Measurements from ENCODE around the gene VRTN.
"Not testable (repeated sequence)": the region's sequence is repeated elsewhere in the genome, so short reads cannot be mapped to it uniquely, and the experiment has no call there.

Gene VRTN

DNA sequence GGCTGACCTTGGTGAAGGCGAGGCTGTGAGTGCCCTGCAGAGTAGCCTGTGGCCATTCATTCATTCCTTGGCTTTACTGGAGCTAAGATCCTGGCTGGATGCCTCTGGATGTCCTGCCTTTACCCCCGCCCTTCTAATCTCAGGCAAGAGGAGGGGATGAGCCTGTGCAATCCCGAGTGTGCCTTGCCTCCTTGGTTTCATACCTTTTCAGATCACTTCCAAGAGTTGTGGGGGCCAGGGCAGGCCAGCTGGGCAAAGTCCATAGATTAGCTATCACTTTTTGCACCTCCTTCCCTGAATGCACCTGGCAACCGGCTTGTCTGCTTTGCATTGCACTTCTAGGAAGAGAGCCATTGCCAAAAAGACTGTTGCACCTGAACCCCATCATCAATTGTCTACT, 1.5 kb downstream of the VRTN start:
- DNase-seq = no peak

DNA sequence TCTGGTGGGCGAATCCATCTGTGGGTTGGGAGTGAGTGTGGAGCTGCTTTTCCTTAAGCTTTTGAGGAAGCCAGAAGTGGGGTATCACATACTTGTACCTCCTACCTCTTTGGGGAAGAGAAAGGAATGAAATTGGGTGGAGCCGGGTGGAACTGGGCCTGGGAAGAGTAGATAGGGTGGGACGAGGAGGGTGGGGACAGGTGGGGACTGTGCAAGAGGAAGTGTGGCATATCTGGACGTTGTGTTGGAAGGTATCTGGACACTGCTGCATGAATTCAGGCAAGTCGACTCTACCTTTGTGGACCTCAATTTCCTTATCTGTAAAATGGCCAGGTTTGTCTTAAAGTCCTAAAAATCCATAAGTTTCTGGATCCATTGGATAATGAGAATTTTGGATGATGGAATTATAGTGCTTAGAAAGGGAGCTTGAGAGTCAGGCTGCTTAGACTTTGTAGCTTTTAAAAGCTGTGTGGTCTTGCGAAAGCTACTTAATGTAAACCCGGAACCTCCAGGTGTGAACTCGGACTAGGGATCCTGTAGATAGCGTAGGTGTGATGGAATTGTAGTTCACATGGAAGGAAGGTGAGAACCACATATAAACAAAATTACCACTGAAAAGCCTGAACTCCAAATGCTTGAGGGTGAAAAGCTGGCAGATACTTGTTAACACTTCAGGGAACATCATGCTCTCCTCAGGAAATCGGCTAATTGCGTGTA, 2.1 kb downstream of the VRTN start:
- no peak for DNase-seq

DNA sequence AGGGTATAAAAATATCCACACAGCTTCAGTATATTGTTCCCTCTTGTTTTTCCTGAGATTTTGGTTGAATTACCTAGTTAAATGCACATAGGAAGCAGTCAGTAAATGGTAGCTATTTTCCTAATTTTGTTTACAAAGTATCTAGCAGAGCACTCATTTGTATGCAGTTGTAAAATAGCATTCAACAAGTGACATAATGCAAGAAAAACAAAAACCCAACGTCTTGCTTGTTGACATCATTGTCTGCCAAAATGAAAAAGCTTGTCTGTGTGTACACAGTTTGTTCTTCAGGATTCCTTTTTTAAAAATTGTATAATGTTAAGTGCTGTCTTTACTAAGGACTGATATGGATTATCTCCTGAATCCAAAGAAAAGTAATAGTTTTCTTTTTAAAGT, 2.7 kb downstream of the VRTN start:
- no peak for DNase-seq

DNA sequence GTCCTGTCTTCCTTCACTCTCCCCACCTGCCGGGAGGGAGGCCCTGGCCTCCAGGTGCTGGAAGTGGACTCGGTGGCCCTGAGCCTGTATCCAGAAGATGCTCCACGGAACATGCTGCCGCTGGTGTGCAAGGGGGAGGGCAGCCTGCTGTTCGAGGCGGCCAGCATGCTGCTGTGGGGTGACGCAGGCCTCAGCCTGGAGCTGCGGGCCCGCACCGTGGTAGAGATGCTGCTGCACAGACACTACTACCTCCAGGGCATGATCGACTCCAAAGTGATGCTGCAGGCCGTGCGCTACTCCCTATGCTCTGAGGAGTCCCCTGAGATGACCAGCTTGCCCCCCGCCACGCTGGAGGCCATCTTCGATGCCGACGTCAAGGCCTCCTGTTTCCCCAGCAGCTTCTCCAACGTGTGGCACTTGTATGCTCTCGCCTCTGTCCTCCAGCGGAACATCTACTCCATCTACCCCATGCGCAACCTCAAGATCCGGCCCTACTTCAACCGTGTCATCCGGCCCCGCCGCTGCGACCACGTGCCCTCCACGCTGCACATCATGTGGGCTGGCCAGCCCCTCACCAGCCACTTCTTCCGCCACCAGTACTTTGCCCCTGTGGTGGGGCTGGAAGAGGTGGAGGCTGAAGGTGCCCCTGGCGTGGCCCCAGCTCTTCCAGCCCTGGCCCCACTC, 8.8 kb downstream of the VRTN start:
- DNase-seq = no peak

DNA sequence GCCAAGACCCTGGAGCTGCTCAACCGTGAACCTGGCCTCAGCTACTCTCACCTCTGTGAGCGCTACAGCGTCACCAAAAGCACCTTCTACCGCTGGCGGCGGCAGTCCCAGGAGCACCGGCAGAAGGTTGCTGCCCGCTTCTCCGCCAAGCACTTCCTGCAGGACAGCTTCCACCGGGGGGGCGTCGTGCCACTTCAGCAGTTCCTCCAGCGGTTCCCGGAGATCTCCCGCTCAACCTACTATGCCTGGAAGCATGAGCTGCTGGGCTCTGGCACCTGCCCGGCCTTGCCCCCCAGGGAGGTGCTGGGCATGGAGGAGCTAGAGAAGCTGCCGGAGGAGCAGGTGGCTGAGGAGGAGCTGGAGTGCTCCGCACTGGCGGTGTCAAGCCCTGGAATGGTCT, 9.3 kb downstream of the VRTN start:
- no peak for DNase-seq

DNA sequence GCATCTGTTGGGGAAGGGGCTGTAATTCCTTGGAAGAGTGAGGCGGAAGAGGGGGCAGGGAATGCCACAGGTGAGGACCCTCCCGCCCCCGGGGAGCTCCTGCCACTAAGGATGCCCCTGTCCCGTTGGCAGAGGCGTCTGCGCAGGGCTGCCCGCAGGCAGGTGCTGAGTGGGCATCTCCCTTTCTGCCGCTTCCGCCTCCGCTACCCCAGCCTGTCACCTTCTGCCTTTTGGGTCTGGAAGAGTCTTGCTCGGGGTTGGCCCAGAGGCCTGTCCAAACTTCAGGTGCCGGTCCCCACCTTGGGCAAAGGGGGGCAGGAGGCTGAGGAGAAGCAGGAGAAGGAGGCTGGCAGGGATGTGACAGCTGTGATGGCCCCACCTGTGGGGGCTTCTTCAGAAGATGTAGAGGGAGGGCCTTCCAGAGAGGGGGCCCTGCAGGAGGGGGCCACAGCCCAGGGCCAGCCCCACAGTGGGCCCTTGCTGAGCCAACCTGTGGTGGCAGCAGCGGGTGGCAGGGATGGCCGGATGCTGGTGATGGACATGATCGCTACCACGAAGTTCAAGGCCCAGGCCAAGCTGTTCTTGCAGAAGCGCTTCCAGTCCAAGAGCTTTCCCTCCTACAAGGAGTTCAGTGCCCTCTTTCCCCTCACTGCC, 10.0 kb downstream of the VRTN start:
- no peak for DNase-seq

DNA sequence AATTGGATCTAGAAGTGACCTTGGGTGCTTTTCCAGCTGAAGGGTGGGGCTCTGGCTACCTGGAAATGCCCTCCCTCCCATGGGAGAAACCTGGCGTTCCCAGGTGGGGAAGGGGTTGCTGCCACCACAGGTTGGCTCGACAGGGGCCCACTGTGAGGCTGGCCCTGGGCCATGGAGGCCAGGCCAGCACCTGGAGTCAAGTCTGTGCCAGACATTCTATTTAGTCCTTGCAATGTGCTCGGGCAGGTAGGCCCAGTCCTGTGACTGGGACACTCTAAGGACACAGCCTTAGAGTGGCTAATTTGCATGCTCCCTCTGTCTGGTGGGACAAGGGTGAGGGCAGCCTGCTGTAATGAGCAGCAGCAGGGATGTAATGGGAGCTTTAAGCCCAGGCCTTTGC, 11.9 kb downstream of the VRTN start:
- no peak for DNase-seq

DNA sequence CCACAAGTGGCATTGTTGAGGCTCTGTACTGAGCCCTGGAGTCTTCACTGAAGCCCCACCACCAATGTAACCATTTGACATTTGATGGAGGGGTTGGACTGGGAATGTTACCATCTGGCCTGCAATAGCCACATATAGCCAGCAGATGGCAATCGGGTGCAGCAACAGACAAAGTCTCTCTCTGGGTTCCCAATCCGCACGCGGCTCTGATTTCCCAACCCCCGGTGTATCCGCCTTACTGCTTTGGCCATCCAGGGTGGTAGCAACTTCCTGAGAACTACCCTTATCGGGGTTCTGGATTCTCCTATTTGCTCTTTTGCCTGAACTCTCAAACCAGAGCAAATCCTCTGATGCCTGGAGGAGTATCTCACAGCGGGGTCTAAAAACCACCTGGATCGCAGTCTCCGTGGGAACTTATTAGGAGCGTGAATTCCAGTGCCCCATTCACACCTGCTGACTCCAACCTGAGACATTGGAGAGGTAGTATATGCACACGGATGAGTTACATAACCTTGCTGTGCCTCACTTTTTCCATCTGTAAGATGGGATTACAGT, 14.2 kb downstream of the VRTN start:
- peak; percentile 65 to 70 for DNase-seq

DNA sequence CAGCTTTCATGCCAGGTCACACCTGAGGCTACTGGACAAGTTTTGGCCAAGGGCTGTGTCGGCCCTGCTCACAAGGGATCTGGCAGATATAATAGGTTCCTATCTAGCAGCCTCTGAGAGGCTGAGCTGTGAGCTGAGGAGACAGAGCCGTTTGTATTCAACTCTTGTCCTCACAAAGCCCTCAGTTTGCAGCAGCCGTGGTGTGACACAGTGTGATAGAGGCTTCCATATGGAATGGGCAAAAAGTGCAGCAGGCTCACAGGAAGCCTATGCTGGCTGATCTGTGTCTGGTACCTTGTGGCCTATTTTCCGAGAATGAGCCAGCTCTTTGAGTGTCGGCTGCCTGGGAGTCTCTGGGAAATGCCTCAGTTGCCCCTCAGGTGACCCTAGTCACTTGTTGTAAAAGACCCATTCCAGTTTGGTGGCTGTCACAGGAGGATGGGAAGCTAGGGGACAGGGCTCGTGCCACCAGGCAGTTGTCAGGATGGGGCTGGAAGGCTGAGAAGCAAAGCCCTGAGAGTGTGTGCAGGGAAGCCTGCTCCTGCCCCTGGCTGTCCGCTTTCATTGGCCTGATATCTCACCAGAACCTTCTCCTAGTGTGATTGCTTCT, 16.1 kb downstream of the VRTN start:
- no peak for DNase-seq

DNA sequence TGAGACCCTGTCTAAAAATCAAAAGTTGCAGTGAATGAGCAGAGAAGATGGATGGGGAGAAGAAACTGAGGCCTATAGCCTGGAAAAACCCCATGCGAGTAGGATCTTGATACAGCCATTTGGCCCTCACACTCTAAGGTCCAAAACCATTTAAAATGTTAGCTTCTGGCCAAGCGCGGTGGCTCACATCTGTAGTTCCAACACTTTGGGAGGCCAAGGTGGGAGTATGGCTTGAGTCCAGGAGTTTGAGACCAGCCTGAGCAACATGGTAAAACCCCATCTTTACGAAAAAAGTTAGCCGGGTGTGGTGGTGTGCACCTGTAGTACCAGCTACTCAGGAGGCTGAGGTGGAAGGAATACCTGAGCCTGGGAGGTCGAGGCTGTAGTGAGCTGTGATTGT, 19.8 kb downstream of the VRTN start:
- DNase-seq = no peak

DNA sequence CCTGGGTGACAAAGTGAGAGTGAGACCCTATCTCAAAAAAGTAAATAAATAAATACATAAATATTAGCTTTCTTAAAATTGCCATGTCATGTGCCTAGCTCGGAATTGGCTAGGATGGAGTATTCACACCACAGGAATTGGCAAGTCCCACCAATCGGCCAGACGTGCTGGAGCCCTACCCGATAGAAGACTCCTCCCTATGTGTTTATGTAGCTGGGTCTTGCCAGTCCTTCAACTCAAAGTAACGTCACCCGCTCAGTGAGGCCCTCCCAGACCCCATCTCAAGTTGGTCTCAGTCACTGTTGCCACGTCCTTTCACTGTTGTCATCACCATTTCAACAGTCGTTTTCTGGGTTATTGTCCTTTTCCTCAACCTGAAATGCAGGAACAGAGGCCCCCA, 20.2 kb downstream of the VRTN start:
- DNase-seq = no peak

DNA sequence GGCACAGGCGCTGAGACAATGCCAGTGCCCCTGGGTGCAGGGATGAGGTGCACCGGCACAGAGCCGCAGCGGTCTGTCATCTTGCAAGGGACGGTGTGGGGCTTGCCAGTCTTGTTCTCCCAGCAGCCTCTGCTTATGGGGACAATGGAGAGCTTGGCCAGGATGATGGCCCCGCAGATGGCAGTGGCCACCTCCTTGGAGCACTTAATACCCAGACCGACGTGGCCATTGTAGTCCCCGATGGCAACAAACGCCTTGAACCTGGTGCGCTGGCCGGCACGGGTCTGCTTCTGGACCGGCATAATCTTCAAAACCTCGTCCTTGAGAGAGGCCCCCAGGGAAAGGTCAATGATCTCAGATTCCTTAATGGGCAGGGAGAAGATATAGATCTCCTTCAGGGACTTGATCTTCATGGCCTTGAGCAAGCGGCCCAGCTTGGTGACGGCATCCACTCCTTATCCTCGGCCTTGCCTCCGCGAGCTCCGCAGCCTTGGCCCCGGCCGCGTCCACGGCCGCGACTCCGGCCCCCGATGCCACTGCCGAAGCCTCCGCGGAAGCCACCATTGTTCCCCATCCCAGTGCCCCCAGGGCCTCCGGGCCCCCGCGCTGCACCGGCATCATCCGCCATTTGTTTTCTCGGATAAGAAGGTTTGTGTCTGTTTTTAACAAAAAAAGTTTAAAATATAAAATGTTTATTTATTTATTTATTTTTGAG, 29.9 kb downstream of the VRTN start:
- DNase-seq = no peak

DNA sequence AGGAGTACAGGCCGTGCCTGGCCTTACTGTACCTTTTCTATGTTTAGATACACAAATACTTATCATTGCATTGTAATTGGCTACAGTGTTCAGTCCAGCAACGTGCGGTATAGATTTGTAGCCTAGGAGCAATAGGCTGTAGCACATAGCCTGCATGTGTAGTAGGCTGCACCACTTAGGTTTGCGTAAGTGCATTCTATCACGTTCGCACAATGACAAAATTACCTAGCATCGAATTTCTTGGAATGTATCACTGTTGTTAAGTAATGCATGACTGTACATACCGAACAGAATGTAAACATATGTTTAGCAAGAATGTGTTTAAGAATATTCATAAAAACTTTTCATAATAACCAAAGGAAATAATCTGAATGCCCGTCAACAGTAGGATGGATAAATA, 31.9 kb downstream of the VRTN start:
- no peak for DNase-seq

DNA sequence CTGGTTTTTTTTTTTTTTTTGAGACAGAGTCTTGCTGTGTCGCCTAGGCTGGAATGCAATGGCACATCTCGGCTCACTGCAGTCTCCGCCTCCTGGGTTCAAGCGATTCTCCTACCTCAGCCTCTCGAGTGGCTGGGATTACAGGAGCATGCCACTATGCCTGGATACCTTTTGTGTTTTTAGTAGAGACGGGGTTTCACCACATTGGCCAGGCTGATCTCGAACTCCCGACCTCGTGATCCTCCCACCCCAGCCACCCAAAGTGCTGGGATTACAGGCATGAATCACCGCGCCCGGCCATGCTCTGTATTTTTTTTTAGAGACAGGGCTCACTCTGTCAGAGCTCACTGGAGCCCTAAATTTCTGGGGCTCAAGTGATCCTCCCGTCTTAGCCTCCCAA, 32.6 kb downstream of the VRTN start:
- DNase-seq = no peak

DNA sequence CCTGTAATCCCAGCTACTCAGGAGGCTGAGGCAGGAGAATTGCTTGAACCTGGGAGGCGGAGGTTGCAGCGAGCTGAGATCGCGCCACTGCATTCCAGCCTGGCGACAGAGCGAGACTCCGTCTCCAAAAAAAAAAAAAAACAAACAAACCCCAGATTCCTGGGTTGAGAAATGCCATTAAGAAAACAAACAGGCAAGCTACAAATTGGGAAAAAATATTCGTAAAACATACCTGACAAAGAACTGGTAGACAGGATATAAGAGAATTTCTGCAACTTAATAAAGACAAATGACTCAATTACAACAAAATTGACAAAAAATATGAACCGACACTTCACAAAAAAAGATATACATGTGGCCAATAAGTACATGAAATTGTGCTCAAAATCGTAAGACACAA, 33.3 kb downstream of the VRTN start:
- not testable (repeated sequence) for DNase-seq

DNA sequence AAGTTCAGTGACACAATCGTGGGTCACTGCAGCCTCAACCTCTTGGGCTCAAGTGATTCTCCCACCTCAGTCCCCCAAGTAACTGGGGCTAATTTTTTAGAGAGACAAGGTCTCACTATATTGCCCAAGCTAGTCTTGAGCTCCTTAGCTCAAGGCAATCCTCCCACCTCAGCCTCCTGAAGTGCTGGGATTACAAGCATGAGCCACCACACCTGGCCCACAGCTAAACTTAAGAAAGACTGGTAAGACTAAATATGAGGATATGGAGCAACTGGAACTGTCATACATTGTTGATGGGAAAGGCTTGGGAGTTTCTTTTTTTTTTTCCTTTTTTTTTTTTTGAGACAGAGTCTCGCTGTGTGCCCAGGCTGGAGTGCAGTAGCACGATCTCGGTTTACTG, 34.0 kb downstream of the VRTN start:
- no peak for DNase-seq

DNA sequence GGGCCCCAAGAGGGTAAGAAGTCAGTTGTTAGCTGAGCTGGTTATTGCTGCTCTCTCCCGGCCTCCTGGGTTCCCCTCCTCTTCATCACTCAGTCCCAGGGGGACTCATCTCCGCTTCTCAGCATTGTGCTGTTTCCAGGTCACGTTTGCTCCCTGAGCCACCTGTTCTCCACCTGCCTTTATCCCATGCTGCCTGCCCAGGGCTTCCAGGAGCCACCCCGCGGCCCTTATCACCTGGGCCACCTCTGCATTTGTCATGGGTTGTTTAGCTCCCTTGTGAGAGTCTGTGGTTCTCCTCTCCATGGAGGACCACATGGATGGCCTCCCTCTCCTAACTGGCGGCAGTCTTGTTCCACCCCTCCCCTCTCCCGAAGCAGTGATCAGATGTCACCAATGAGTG, 41.7 kb downstream of the VRTN start:
- no peak for DNase-seq

DNA sequence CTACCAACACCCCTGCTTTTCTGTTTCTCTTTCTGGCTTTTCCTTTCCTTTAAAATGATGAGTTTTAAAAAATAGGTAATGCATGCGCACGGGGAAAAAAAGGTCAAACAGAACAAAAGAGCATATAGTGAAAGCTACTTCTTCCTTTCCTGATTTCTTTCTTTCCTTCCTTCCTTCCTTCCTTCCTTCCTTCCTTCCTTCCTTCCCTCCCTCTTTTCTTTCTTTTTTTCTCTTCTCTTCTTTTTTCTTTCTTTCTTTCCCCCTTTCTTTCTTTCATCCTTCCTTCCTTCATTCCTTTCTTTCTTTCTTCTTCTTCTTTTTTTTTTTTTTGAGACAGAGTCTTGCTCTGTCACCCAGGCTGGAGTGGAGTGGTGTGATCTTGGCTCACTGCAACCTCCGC, 42.2 kb downstream of the VRTN start:
- not testable (repeated sequence) for DNase-seq

DNA sequence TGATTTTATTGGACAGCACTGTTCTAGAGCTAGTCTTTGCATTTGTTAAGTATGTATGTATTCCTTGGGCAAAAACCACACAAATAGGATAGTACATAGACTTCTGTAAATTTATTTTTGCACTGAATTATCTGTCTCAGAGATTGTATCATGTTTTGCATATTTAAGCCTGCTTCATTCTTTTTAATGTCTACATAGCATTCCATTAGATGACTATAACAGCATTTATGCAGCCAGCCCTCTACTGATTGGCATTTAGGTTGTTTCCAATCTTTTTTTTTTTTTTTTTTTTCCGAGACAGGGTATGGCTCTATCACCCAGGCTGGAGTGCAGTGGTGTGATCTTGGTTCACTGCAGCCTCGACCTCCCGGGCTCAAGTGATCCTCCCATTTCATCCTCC, 43.2 kb downstream of the VRTN start:
- no peak for DNase-seq

DNA sequence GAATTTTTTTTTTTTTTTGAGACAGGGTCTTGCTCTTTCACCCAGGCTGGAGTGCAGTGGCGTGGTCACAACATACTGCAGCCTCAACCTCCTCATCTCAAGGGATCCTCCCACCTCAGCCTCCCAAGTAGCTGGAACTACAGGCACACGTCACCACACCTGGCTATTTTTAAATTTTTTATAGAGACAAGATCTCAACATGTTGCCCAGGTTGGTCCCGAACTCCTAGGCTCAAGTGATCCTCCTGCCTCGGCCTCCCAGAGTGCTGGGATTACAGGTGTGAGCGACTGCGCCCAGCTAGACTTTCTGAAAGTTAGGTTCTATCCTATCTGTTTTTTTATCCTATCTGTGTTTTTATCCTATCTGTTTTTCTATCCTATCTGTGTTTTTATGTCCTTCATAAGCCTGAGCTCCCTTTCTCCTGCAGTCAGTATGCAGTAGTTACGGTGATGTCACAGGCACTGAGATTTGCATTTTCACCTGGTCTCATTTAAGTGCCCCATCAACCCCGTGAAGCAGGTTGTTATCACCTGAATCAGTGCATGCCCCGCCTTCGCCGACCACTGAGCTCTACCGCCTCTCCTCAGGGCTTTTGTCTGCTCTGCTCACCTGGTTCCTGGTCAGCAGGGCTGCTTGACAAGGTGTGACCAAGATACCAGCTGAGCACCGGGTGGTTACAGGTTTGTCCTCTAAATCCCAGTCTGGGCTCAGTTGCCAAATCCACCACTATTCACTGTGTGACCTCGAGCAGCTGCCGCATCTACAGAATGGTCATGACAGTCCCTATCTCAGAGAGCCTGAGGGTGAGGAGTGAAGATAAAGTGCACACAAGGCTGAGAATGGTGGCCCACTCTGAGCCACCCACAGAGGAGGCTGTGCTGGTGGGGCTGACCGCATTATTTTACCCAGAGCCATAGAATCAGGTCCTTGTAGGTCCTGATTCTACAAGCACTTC, 44.6 kb downstream of the VRTN start:
- DNase-seq = no peak

DNA sequence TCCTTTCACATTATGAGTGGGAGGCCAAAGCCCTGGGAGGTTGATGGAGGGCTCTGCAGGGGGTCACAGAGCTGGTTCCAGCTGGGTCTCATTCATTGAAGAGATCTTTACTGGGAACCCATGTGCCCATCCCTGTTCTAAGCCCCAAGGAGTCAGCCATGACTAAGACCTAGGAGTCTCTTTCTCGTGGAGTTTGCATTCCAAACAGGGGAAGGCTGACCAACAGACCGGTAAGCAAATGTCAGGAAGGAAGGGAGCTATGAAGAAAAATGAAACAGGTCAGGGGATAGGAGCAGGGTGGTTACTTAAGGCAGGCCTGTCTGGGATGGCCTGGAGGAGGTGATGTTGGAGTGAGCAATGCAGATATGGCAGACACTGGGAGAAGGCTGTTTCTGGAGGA, 46.3 kb downstream of the VRTN start:
- no peak for DNase-seq

DNA sequence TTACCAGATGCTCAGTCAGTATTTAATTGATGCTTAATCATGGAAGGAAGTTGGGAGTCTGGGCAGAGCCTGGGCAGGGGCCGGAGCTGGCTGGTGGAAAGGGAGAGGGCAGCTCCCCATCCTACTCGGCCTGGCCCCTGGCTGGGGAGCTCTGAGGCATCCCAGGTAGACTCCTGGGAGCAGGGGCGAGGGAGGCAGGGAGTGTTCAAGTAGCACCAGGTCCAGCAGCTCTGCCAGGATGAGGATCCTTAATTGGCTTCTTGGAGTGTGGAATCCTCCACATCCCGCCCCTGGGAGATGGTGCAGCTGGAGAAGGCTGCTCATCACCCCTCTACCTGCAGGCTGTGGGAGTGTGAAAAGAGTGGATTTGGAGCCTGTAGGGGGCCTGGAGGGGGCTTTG, 46.8 kb downstream of the VRTN start:
- no peak for DNase-seq
